Brain microvascular endothelial cell (primary cell): Measurements from ENCODE around the gene SRCIN1.

ENCODE experiments used
- DNase-seq: peaks from one replicate; pipeline ENCODE4 v3.0.0-alpha.2; 2020
- H3K27ac ChIP-seq: fragments of 250-450 bp; sonication (Bioruptor Pico); 2 replicates; pipeline ENCODE4 v1.5.1; 2020; ENCODE audit warnings: mild to moderate bottlenecking, moderate library complexity
- H3K27me3 ChIP-seq: fragments of 250-450 bp; sonication (Bioruptor Pico); replicated peaks from 2 replicates; pipeline ENCODE4 v1.5.1; 2020; ENCODE audit warnings: mild to moderate bottlenecking
- H3K36me3 ChIP-seq: fragments of 250-450 bp; sonication (Bioruptor Pico); replicated peaks from 2 replicates; pipeline ENCODE4 v1.5.1; 2020; ENCODE audit warnings: mild to moderate bottlenecking
- H3K4me3 ChIP-seq: 2 replicates; pipeline ENCODE4 v1.5.1; 2011; ENCODE audit warnings: low read depth, mild to moderate bottlenecking, control low read depth, low read length, moderate library complexity
- CTCF ChIP-seq: IDR thresholded peaks from 2 replicates; pipeline ENCODE4 v1.5.1; 2011; ENCODE audit warnings: low read depth, mild to moderate bottlenecking, moderate library complexity, low read length, control low read depth, inconsistent platforms; ENCODE audit errors: missing control alignments
- in situ Hi-C: cut with HindIII; loops from 2 replicates; pipeline ENCODE4 v1.10.0; 2017; ENCODE audit warnings: low sequenced_read_pairs, low pct_ligation_motif_present

The SRCIN1 gene

DNA sequence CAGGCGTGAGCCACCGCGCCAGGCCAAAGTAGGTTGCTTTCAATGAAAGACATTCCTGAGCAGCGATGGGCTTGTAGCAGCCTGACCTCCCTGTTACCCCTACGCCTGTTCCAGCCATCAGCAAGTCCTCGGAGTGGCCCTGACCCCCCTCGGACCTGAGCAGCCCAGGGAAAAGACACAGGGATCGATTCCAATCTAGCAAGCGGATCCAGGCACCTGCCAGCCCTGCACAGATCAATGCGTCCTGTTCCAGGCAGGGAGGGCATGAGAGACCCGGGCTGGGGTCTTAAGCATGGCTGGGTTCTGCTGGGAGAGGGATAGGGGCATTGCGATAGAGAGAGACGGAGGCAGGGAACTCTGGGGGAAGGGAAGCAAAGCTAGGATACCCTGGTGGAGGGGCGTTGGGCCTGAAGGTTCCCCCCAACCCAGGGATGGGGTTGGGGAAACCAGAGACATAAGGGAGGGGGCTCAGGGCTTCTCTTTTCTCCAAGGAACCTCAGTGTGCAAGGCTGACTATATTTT lies 21.9 kb downstream of the SRCIN1 start:
- Histone ChIP-seq H3K27ac (no peak overlapping the region), H3K36me3 (no peaks in the 10 kb centered on the region), H3K27me3 (peaks cover 36% of the 10 kb centered on the region), H3K4me3 (no peak overlapping the region)
- no peak for DNase-seq
- in situ Hi-C loops, result no loop called here
- TF ChIP-seq CTCF, result no peak

- no peak for DNase-seq
- Histone ChIP-seq H3K4me3 (no peak overlapping the region), H3K27ac (no peak overlapping the region), H3K36me3 (no peaks in the 10 kb centered on the region), H3K27me3 (peaks cover 36% of the 10 kb centered on the region)
- in situ Hi-C loops, result no loop called here
- TF ChIP-seq CTCF, result no peak
These were observed 22.6 kb downstream of the SRCIN1 start for GRCh38 chr17:38583176-38583575.

- no peak for DNase-seq
- Histone ChIP-seq H3K27me3 (peaks cover 40% of the 10 kb centered on the region), H3K36me3 (no peaks in the 10 kb centered on the region), H3K4me3 (no peak overlapping the region), H3K27ac (no peak overlapping the region)
- no peak for TF ChIP-seq CTCF
- in situ Hi-C loops, result no loop called here
These were observed 23.7 kb downstream of the SRCIN1 start for GRCh38 chr17:38582069-38582468.

DNA sequence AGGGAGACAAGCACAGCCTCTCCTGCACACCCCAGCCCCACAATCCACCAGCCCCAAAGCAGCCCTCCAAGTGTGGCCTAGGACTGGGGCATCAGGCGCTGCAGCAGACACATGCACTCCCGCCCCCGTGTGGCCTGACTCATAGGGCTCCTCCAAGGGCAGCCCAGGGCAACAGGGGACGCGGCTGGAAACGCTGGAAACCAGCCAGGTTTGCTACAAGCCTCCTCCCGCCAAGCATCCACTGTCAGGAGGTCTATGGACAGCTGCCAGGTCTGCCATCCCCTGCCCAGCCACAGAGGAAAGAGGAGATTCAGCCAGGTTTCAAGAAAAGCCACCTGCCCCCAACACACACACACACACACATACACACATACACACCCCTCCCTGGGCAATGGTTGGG lies 25.8 kb downstream of the SRCIN1 start:
- peak; percentile 39 for TF ChIP-seq CTCF
- in situ Hi-C loops, result no loop called here
- H3K36me3 ChIP-seq, result no peaks in the 10 kb centered on the region
- DNase-seq, result peak; percentile 14
- H3K27me3 ChIP-seq, result peaks cover 54% of the 10 kb centered on the region
- no peak overlapping the region for H3K4me3 ChIP-seq
- no peak overlapping the region for H3K27ac ChIP-seq

- in situ Hi-C loops, result no loop called here
- Histone ChIP-seq H3K4me3 (no peak overlapping the region), H3K27ac (no peak overlapping the region), H3K36me3 (no peaks in the 10 kb centered on the region), H3K27me3 (peaks cover 59% of the 10 kb centered on the region)
- TF ChIP-seq CTCF, result no peak
- DNase-seq, result no peak
These were observed 26.7 kb downstream of the SRCIN1 start for GRCh38 chr17:38579083-38579480.
